Stimulated activated CD4-positive, alpha-beta T cell treated with anti-CD3 and anti-CD28 coated beads, Interleukin-4, amount 100 ng/mL, for 48 hours (primary cell): ENCODE data around the gene HDAC4.

Experiments used
- DNase-seq, 2 donors: peaks; one replicate each; pipeline ENCODE4 v3.0.0-alpha.2; 2020; ENCODE audit warnings: low read depth in 2 of 2

Gene HDAC4

GRCh38 chr2:239267288-239267951 lies 133.4 kb downstream of the HDAC4 start:
- peak; percentile 75 to 84 for DNase-seq

- no peak for DNase-seq
Measured at GRCh38 chr2:239266779-239267287, 134.0 kb downstream of the HDAC4 start.

GRCh38 chr2:239266434-239266766 lies 134.4 kb downstream of the HDAC4 start:
- no peak for DNase-seq

GRCh38 chr2:239265681-239266433 lies 135.0 kb downstream of the HDAC4 start:
- DNase-seq = no peak

- peak in 1 of 2 donors; percentile 41 for DNase-seq
Measured at GRCh38 chr2:239264838-239265651, 135.8 kb downstream of the HDAC4 start.

- DNase-seq = no peak
Measured at GRCh38 chr2:239264492-239264837, 136.4 kb downstream of the HDAC4 start.

GRCh38 chr2:239263669-239264491 lies 136.9 kb downstream of the HDAC4 start:
- DNase-seq = no peak

GRCh38 chr2:239263231-239263630 lies 137.6 kb downstream of the HDAC4 start:
- no peak for DNase-seq

GRCh38 chr2:239262484-239263230 lies 138.2 kb downstream of the HDAC4 start:
- no peak for DNase-seq

GRCh38 chr2:239261796-239262483 lies 138.9 kb downstream of the HDAC4 start:
- no peak for DNase-seq

GRCh38 chr2:239261356-239261755 lies 139.5 kb downstream of the HDAC4 start:
- no peak for DNase-seq

GRCh38 chr2:239260546-239261327 lies 140.1 kb downstream of the HDAC4 start:
- no peak for DNase-seq

GRCh38 chr2:239259603-239260298 lies 141.1 kb downstream of the HDAC4 start:
- no peak for DNase-seq

GRCh38 chr2:239259173-239259572 lies 141.6 kb downstream of the HDAC4 start:
- DNase-seq = no peak

- no peak for DNase-seq
Measured at GRCh38 chr2:239258248-239258647, 142.6 kb downstream of the HDAC4 start.

- no peak for DNase-seq
Measured at GRCh38 chr2:239257511-239257937, 143.3 kb downstream of the HDAC4 start.

- no peak for DNase-seq
Measured at GRCh38 chr2:239256350-239256743, 144.5 kb downstream of the HDAC4 start.

GRCh38 chr2:239255628-239256349 lies 145.0 kb downstream of the HDAC4 start:
- DNase-seq = no peak
